Middle frontal gyrus (tissue), 1 donor: Measurements from ENCODE around the gene FOSL1.

Experiments used
- DNase-seq: peaks from one replicate; pipeline ENCODE4 v3.0.0-alpha.2; 2015; ENCODE audit warnings: low spot score; ENCODE audit errors: extremely low spot score

Gene FOSL1

DNA sequence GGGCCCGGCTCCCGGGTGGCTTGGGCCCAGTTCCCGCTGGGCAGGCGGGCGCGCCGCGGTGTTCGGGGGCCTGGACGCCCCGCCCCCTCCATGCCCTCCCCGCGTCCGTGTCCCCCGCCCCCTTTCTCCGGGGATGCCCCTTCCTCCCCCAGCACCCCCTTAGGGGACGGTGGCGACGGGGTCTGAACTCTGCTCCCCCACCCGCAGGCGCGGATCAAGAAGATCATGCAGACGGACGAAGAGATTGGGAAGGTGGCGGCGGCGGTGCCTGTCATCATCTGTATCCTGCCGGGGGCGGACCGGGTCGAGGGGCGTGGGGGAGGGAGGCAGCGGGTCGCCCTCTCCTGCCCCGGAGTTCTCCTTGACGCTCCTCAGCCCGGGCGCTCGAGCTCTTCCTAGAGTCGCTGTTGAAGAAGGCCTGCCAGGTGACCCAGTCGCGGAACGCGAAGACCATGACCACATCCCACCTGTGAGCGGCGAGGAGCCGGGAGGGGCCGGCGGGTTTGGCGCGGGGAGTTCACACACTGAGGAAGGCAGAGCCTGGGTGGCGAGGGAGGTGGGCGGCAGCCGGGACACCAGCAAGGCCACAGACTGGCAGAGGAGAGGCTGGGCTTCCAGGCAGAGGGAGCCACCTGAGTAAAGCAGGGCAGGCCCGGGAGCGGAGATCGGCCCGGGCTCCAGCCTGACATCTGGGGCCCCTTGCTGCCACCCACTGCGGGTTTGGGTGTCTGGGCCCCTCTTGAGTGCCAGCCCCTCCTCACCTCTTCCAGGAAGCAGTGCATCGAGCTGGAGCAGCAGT, 19.6 kb upstream of the FOSL1 start:
- DNase-seq: no peak

GRCh38 chr11:65919141-65919572, 19.0 kb upstream of the FOSL1 start, which contains the start of gene DRAP1:
Gene DRAP1 (plus strand): TSS chr11:65919426. CDS start chr11:65919502, 76 bp downstream.
- DNase-seq: peak; percentile 98

- no peak for DNase-seq
Observed at GRCh38 chr11:65918211-65919140, 18.3 kb upstream of the FOSL1 start, which contains the start of gene C11orf68. Gene C11orf68 (minus strand): TSS chr11:65919062. CDS start chr11:65919031, 31 bp downstream.

GRCh38 chr11:65917434-65918210, 17.4 kb upstream of the FOSL1 start:
- DNase-seq: no peak

DNA sequence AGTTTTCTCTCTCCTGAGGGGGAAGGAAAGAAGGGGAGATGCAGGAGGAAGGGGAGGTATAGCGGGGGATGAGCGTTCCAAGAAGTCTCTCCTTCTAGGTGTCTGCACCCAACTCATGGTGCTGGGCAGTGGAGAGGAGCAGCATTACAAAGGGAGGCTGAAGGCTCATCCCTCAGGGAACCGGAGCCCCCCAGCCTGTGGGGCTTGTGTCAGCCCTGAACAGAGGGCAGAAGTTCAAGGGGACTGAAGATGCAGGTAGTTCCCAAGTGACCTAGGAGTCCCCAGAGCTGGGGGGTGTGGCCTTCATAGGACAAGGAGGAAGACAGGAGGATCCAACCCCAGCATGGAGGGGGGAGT, 16.9 kb upstream of the FOSL1 start:
- DNase-seq: no peak

DNA sequence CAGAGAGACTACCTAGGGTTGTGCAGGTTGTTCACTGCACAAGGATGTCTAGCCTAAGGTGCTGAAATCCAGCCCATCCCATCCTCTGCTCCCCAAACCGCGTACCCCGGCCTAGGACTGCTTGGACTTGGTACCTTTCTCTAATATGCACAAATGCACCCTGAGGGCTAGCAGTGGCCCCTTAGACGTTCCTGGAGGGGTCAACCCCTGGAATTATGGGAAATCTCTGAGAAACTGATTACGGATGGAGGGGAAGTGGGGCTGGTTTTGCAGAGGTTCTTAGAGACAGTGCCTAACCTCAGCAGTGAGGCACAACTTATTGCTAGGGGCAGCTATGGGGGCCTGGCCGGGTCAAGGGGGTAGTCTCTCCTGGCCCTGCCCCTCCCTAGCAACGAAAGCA, 16.2 kb upstream of the FOSL1 start:
- no peak for DNase-seq

GRCh38 chr11:65915821-65916251, 15.6 kb upstream of the FOSL1 start:
- no peak for DNase-seq

- DNase-seq: no peak
Observed at GRCh38 chr11:65915101-65915820, 15.1 kb upstream of the FOSL1 start.

GRCh38 chr11:65912845-65913244, 12.7 kb upstream of the FOSL1 start:
- DNase-seq: no peak

DNA sequence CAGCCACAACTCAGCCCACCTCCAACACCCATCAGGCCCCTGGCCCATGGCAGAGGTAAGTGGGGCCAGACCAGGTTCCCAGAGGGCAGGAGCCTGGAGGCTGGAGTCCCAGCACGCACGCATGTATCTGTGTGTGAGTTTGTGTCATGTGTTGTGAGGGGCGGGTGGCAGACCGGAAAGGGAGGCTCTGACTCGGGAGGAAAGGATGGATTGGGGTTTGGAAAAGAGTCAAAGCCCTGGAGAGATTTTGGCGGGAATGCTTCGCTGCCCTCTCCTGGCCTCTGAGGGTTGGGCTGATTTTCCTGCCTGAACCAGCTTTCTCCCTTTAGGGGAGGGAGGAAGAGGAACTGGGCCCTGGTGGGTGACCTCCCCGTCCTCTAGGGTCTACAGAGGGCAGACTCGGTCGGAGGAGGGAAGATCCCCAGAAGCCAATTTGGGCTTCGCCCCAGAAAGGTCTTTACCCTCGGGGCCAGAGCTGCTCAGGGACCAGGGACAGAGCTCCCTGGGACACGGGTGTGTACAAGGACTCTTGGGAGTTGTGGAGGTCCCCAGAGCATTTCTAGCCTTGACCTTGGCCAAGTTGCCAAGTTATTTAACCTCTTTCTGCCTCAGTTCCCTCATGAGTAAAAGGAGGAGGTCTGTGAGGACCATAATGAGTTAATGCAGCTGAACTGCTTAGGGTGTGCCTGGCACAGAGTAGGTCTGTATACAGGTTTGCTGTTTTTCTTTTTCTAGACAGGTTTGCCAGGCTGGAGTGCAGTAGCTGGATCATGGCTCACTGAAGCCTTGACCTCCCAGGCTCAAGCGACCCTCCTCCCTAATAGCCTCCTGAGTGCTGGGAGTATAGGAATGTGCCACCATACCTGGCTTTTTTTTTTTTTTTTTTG, 11.7 kb upstream of the FOSL1 start:
- no peak for DNase-seq

DNA sequence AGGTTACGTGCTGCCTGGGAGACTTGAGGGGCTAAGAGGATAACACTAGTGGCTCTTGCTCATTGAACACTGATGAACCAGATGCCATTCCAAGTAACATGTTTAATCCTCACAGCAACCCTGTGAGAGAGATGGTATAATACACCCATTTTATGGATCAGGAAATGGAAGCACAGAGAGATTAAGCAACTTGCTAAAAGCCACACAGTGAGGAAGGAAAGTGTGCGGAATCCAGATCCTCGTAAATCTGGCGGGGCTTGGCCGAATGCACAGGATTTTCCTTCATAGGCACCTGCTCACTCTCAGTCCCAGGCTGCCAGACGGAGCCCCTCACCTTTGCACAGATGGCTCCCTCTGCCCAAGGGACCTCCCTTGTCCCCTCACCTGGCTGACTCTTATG, 7.7 kb upstream of the FOSL1 start:
- DNase-seq: no peak

DNA sequence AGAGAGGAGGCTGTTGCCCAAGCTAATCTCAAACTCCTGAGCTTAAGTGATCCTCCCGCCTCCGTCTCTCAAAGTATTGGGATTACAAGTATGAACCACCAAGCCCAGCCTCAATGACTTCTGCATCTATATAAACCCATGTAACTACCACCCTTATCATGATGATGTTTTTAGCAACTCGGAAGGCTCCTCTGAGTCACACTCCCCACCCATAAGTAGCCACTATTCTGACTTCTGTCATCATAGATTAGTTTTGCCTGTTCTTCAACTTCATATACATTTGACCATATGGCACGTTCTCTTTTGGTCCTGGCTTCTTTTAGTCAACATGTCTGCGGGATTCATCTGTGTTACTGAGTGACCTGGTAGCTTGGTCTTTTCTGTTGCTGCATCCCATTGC, 6.4 kb upstream of the FOSL1 start:
- DNase-seq: no peak

- no peak for DNase-seq
Observed at GRCh38 chr11:65903715-65904114, 3.5 kb upstream of the FOSL1 start.

DNA sequence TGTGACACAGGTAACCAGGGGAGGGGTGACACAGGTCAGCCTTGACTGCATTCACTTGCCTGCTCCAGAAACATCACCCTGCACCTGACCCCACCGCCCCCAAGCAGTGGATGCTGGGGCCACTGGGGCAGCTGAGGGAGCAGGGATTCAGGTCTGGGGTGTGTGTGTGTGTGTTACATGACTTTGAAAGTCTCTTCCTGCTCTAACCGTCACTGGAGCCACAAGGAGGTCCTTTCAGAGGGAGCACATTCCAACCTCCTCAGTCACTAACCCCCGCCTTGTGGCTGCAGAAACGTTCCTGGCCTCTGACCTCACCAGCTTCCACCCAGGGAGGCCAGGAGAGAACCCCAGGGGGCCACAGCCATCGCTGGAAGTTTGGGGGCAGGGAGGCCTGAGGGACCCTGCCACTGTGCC, 2.9 kb upstream of the FOSL1 start:
- DNase-seq: no peak

GRCh38 chr11:65900899-65901180, 652 bp upstream of the FOSL1 start:
- no peak for DNase-seq

- no peak for DNase-seq
Observed at GRCh38 chr11:65899356-65900124, 648 bp downstream of the FOSL1 start.

DNA sequence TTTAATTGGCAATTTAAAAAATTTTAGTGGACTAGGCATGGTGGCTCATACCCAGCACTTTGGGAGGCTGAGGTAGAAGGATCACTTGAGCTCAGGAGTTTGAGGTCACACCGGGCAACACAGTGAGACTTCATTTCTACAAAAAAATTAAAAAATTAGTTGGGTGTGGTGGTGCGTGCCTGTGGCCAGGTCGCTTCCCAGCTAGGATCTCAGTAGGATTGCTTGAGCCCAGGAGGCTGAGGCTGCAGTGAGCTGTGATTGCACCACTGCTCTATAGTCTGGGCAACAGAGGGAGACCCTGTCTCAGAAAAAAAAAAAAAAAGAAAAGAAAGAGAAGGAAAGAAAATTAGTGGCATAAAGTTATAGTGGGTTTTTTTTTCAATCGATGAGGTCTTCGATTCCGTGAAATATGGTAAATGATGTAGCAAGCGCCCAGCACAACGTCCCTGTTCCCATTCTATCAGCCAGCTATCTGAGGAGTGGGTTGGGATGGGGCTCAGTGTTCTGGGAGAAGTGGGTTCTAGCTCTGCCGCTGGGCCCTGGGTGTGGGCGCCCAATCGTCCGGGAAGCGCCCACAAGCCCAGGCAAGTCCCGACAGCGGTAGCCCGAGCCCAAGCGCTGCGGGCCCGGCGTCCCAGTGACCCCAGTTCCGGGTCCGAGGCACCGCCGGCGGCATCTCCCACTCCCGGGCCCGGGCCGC, 1.4 kb downstream of the FOSL1 start:
- DNase-seq: no peak

- DNase-seq: no peak
Observed at GRCh38 chr11:65897020-65897471, 3.1 kb downstream of the FOSL1 start.
